ENCODE results near the gene CA12.

CA12 gene

DNA sequence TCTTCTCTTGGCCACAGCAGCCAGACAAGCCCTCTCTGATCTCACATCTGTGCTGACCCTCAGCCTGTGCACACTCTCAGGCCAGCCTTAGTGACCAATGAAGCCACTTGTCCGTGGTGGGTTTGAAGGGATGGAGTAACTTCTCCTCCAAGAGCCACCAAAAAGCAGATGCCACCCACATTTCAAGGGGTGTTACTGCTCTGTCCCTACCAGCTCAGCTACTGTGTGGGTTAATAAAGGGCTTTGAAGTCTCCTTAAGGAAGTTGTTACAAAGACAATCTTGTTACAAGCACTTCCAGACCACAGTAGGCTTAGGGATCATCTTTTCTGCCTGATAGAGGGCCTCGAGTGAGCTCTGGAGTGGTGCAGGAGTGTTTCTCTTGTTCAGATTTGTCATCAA is 3.3 kb upstream of the CA12 start:
- Histone ChIP-seq H4K91ac (ENCODE audit: low read length) (no peak overlapping the region), H2BK12ac (ENCODE audit: low read length in 2 of 2) (no peak overlapping the region), H3K27ac (ENCODE audit: low read length, poor library complexity, severe bottlenecking) (no peak overlapping the region), H2BK15ac (ENCODE audit: low read depth, poor library complexity, severe bottlenecking) (no peak overlapping the region), H3K9ac (ENCODE audit: low read length) (no peak overlapping the region), H3K4me2 (ENCODE audit: low read length, poor library complexity, severe bottlenecking) (no peak overlapping the region), H3K79me1 (replicated peaks; ENCODE audit: low read length, poor library complexity, severe bottlenecking) (no peaks in the 10 kb centered on the region), H3K4me3 (ENCODE audit: insufficient read depth in 1 of 2, low read depth in 1 of 2, low read length in 2 of 2) (no peak overlapping the region), H3K4me1 (ENCODE audit: control insufficient read depth, insufficient read depth, low read depth, low read length) (peaks cover 17% of the 10 kb centered on the region), H3K18ac (ENCODE audit: low read depth in 1 of 2, low read length in 2 of 2) (no peak overlapping the region), H2AFZ (ENCODE audit: low read depth, low read length) (no peak overlapping the region), H4K8ac (ENCODE audit: low read length) (no peak overlapping the region), H3K9me3 (ENCODE audit: control insufficient read depth, low read length) (no peaks in the 10 kb centered on the region), H3K27me3 (ENCODE audit: control insufficient read depth in 1 of 2, insufficient read depth in 1 of 2, low read length in 2 of 2) (no peaks in the 10 kb centered on the region), H3K36me3 (ENCODE audit: control insufficient read depth in 1 of 2, insufficient read depth in 2 of 2, low read depth in 1 of 2, low read length in 2 of 2) (no peaks in the 10 kb centered on the region), H3K14ac (ENCODE audit: low read length in 2 of 2) (no peak overlapping the region), H2BK120ac (ENCODE audit: low read depth, low read length) (no peak overlapping the region), H2AK5ac (ENCODE audit: low read length, severe bottlenecking) (no peak overlapping the region), H3K4ac (ENCODE audit: low read depth in 1 of 2, low read length in 2 of 2) (no peak overlapping the region), H3K23ac (ENCODE audit: low read length in 2 of 2) (no peak overlapping the region), H2BK5ac (ENCODE audit: low read depth, low read length, poor library complexity, severe bottlenecking) (no peak overlapping the region)
- 52% methylated on average over 1 of the region's 2 CpGs for WGBS
- no peak for DNase-seq

DNA sequence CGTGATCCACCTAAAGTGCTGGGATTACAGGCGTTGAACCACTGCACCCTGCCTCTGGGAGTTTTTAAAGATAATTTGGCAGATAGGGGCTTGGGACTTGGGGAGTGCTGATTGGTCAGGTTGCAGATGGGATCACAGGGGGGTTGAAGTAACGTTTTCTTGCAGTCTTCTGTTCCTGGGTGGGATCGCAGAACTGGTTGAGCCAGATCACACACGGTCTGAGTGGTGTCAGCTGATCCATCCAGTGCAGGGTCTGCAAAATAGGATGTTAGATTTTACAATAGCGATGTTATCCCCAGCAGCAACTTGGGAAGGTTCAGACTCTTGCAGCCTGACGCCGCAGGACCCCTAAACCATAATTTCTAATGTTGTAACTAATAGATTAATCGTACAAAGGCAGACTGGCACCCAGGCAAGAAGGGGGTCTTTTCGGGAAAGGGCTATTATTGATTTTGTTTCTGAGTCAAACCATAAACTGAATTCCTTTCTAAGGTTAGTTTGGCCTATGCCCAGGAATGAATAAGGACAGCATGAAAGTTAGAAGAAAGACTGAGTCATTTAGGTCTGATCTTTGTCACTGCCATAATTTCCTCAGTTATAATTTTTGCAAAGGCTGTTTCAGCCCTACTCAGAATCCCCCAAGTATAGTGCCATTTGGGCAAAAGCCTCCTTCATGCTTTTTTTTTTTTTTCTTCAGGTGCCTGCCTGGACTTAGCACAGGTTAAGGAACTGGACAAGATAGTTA is 1.5 kb upstream of the CA12 start:
- no peak overlapping the region for H2BK120ac ChIP-seq (ENCODE audit: low read depth, low read length)
- H3K27ac ChIP-seq (ENCODE audit: low read length, poor library complexity, severe bottlenecking), result no peak overlapping the region
- no peak overlapping the region for H2BK12ac ChIP-seq (ENCODE audit: low read length in 2 of 2)
- no peak overlapping the region for H2BK5ac ChIP-seq (ENCODE audit: low read depth, low read length, poor library complexity, severe bottlenecking)
- H3K4me1 ChIP-seq (ENCODE audit: control insufficient read depth, insufficient read depth, low read depth, low read length), result peaks cover 28% of the 10 kb centered on the region
- no peak for DNase-seq
- H3K23ac ChIP-seq (ENCODE audit: low read length in 2 of 2), result no peak overlapping the region
- no peaks in the 10 kb centered on the region for H3K9me3 ChIP-seq (ENCODE audit: control insufficient read depth, low read length)
- no peak overlapping the region for H2AK5ac ChIP-seq (ENCODE audit: low read length, severe bottlenecking)
- H4K8ac ChIP-seq (ENCODE audit: low read length), result no peak overlapping the region
- peaks cover 0 to 7% of the 10 kb centered on the region in 2 experiments for H3K36me3 ChIP-seq (ENCODE audit: control insufficient read depth in 1 of 2, insufficient read depth in 2 of 2, low read depth in 1 of 2, low read length in 2 of 2)
- no peak overlapping the region for H2AFZ ChIP-seq (ENCODE audit: low read depth, low read length)
- no peak overlapping the region for H3K4me3 ChIP-seq (ENCODE audit: insufficient read depth in 1 of 2, low read depth in 1 of 2, low read length in 2 of 2)
- H3K27me3 ChIP-seq (ENCODE audit: control insufficient read depth in 1 of 2, insufficient read depth in 1 of 2, low read length in 2 of 2), result no peaks in the 10 kb centered on the region
- no peak overlapping the region for H2BK15ac ChIP-seq (ENCODE audit: low read depth, poor library complexity, severe bottlenecking)
- no peak overlapping the region for H3K14ac ChIP-seq (ENCODE audit: low read length in 2 of 2)
- no peak overlapping the region for H4K91ac ChIP-seq (ENCODE audit: low read length)
- 90% methylated on average over 10 of the region's 10 CpGs for WGBS
- no peak overlapping the region for H3K9ac ChIP-seq (ENCODE audit: low read length)
- no peak overlapping the region for H3K4me2 ChIP-seq (ENCODE audit: low read length, poor library complexity, severe bottlenecking)
- H3K79me1 ChIP-seq (replicated peaks; ENCODE audit: low read length, poor library complexity, severe bottlenecking), result peaks cover 3% of the 10 kb centered on the region
- no peak overlapping the region for H3K18ac ChIP-seq (ENCODE audit: low read depth in 1 of 2, low read length in 2 of 2)
- no peak overlapping the region for H3K4ac ChIP-seq (ENCODE audit: low read depth in 1 of 2, low read length in 2 of 2)

DNA sequence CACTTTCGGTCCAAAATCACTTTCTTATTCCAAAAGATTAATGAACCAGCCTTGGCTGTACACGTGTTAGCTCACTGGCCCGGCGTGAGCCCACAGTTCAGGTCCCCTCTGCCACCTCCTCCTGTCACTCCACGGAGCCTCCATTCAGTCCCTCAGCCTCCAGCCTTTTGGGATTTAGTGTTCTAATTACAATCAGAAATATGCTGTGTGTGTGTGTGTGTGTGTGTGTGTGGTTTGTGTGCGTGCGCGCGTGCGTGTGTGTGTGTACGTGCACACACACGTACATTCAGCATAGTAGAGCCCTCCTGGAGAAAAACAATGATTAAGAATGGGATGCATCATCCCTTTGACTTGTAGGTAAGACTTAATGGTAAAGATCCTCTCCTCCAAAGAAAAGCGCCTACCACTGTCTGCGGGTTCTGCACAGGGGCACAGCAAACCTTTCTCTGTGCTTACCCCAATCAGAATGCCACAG is 801 bp downstream of the CA12 start:
- peaks cover 0 to 10% of the 10 kb centered on the region in 2 experiments for H3K36me3 ChIP-seq (ENCODE audit: control insufficient read depth in 1 of 2, insufficient read depth in 2 of 2, low read depth in 1 of 2, low read length in 2 of 2)
- no peak overlapping the region for H2BK15ac ChIP-seq (ENCODE audit: low read depth, poor library complexity, severe bottlenecking)
- no peak overlapping the region for H3K18ac ChIP-seq (ENCODE audit: low read depth in 1 of 2, low read length in 2 of 2)
- H3K23ac ChIP-seq (ENCODE audit: low read length in 2 of 2), result no peak overlapping the region
- peak overlapping the region; percentile 61 to 89 for H3K4me3 ChIP-seq (ENCODE audit: insufficient read depth in 1 of 2, low read depth in 1 of 2, low read length in 2 of 2)
- no peak overlapping the region for H3K14ac ChIP-seq (ENCODE audit: low read length in 2 of 2)
- no peak overlapping the region for H4K8ac ChIP-seq (ENCODE audit: low read length)
- no peaks in the 10 kb centered on the region for H3K9me3 ChIP-seq (ENCODE audit: control insufficient read depth, low read length)
- H2AFZ ChIP-seq (ENCODE audit: low read depth, low read length), result no peak overlapping the region
- H3K27me3 ChIP-seq (ENCODE audit: control insufficient read depth in 1 of 2, insufficient read depth in 1 of 2, low read length in 2 of 2), result no peaks in the 10 kb centered on the region
- WGBS, result 87% methylated on average over 11 of the region's 14 CpGs
- H2BK5ac ChIP-seq (ENCODE audit: low read depth, low read length, poor library complexity, severe bottlenecking), result no peak overlapping the region
- no peak overlapping the region for H4K91ac ChIP-seq (ENCODE audit: low read length)
- H2AK5ac ChIP-seq (ENCODE audit: low read length, severe bottlenecking), result no peak overlapping the region
- no peak overlapping the region for H3K4ac ChIP-seq (ENCODE audit: low read depth in 1 of 2, low read length in 2 of 2)
- H3K4me1 ChIP-seq (ENCODE audit: control insufficient read depth, insufficient read depth, low read depth, low read length), result peaks cover 30% of the 10 kb centered on the region
- no peak overlapping the region for H2BK12ac ChIP-seq (ENCODE audit: low read length in 2 of 2)
- peaks cover 5% of the 10 kb centered on the region for H3K79me1 ChIP-seq (replicated peaks; ENCODE audit: low read length, poor library complexity, severe bottlenecking)
- DNase-seq, result no peak
- H2BK120ac ChIP-seq (ENCODE audit: low read depth, low read length), result no peak overlapping the region
- H3K27ac ChIP-seq (ENCODE audit: low read length, poor library complexity, severe bottlenecking), result no peak overlapping the region
- peak overlapping the region; percentile 97 for H3K4me2 ChIP-seq (ENCODE audit: low read length, poor library complexity, severe bottlenecking)
- peak overlapping the region; percentile 93 for H3K9ac ChIP-seq (ENCODE audit: low read length)

DNA sequence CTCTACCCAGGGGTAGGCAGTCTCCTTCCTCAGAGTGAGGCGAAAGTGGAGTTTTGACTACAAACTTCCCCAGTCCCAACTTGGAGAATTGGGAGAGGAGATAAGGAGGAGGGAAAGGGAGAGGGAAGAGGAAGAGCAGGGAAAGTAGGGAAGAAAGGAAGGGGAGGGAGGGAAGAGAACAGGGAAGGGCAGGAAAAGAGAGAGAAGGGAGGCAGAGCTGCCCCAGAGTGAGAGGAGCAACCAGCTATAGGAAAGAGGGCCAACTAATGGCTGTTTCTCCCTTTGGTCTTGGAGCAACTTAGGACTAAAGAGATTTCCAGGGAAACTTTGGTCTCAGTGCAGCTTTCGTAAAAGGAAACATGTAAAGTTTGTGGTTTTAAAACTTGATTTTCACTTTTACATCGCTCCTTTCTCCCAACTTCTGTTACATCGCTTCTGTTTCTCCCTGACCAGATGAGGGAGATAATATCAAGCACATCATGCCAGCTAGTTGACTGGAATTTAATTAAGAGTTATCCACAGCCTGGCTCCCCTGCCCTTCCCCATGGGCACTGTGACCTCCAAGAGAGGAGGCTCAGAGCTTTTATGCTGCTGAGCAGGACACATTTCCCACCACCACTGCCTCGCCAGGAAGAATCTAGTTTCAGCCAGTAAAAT is 1.4 kb downstream of the CA12 start:
- Histone ChIP-seq H2AK5ac (ENCODE audit: low read length, severe bottlenecking) (peak overlapping the region; percentile 34), H3K27me3 (ENCODE audit: control insufficient read depth in 1 of 2, insufficient read depth in 1 of 2, low read length in 2 of 2) (no peaks in the 10 kb centered on the region), H2BK12ac (ENCODE audit: low read length in 2 of 2) (no peak overlapping the region), H3K79me1 (replicated peaks; ENCODE audit: low read length, poor library complexity, severe bottlenecking) (peaks cover 5% of the 10 kb centered on the region), H3K9ac (ENCODE audit: low read length) (peak overlapping the region; percentile 93), H2BK5ac (ENCODE audit: low read depth, low read length, poor library complexity, severe bottlenecking) (no peak overlapping the region), H3K14ac (ENCODE audit: low read length in 2 of 2) (no peak overlapping the region), H3K4me1 (ENCODE audit: control insufficient read depth, insufficient read depth, low read depth, low read length) (peaks cover 30% of the 10 kb centered on the region), H2BK15ac (ENCODE audit: low read depth, poor library complexity, severe bottlenecking) (no peak overlapping the region), H3K9me3 (ENCODE audit: control insufficient read depth, low read length) (no peaks in the 10 kb centered on the region), H4K91ac (ENCODE audit: low read length) (no peak overlapping the region), H2AFZ (ENCODE audit: low read depth, low read length) (no peak overlapping the region), H2BK120ac (ENCODE audit: low read depth, low read length) (no peak overlapping the region), H3K4me3 (ENCODE audit: insufficient read depth in 1 of 2, low read depth in 1 of 2, low read length in 2 of 2) (peak overlapping the region in 1 of 2 experiments; percentile 89), H3K18ac (ENCODE audit: low read depth in 1 of 2, low read length in 2 of 2) (no peak overlapping the region), H3K4ac (ENCODE audit: low read depth in 1 of 2, low read length in 2 of 2) (no peak overlapping the region), H3K36me3 (ENCODE audit: control insufficient read depth in 1 of 2, insufficient read depth in 2 of 2, low read depth in 1 of 2, low read length in 2 of 2) (peaks cover 0 to 10% of the 10 kb centered on the region in 2 experiments), H3K4me2 (ENCODE audit: low read length, poor library complexity, severe bottlenecking) (no peak overlapping the region), H3K23ac (ENCODE audit: low read length in 2 of 2) (no peak overlapping the region), H3K27ac (ENCODE audit: low read length, poor library complexity, severe bottlenecking) (no peak overlapping the region), H4K8ac (ENCODE audit: low read length) (no peak overlapping the region)
- WGBS, result 92% methylated on average over 5 of the region's 5 CpGs
- no peak for DNase-seq

Data from mesenchymal stem cell (in vitro differentiated cells and primary cell).